HepG2 (cell line): ENCODE results near the gene ATAD3C. TPM values are rescaled to one million over a fixed set of nuclear protein-coding genes. Genes with fewer than 3 reads are reported as not detected.
A peak's percentile ranks its signal among the peaks of the same experiment; 100 is the strongest.

Experiments
- CC2D1A ChIP-seq: sonication (generic); formaldehyde crosslinking; IDR thresholded peaks from 2 replicates; pipeline ENCODE4 v1.8.1; 2023; ENCODE audit warnings: mild to moderate bottlenecking, missing genetic modification reagents
- CENPT ChIP-seq: sonication (generic); formaldehyde crosslinking; IDR thresholded peaks from 2 replicates; pipeline ENCODE4 v1.8.0; 2022; ENCODE audit warnings: low read depth, mild to moderate bottlenecking, moderate library complexity, missing genetic modification reagents
- ELF4 ChIP-seq: sonication (generic); formaldehyde crosslinking; IDR thresholded peaks from 2 replicates; pipeline ENCODE4 v1.5.0; 2020; ENCODE audit warnings: missing genetic modification reagents, mild to moderate bottlenecking, moderate library complexity, borderline replicate concordance
- HOXA5 ChIP-seq: sonication (generic); formaldehyde crosslinking; IDR thresholded peaks from 2 replicates; pipeline ENCODE4 v1.4.0; 2020; ENCODE audit warnings: missing genetic modification reagents
- NFE2 ChIP-seq: sonication (generic); formaldehyde crosslinking; IDR thresholded peaks from 2 replicates; pipeline ENCODE4 v1.4.0; 2020; ENCODE audit warnings: missing genetic modification reagents
- NFE2L2 ChIP-seq: fragments of 150-350 bp; IDR thresholded peaks from 2 replicates; pipeline ENCODE4 v1.6.1; 2014; ENCODE audit warnings: low read length
- NR2F6 ChIP-seq, 2 experiments: IDR thresholded peaks; 2 replicates each; pipeline ENCODE4 v1.6.1; 2016; ENCODE audit warnings: antibody characterized with exemption in 1 of 2, mild to moderate bottlenecking in 1 of 2
- SALL1 ChIP-seq: sonication (generic); formaldehyde crosslinking; IDR thresholded peaks from 2 replicates; pipeline ENCODE4 v1.8.0; 2022; ENCODE audit warnings: mild to moderate bottlenecking, missing genetic modification reagents
- SAP130 ChIP-seq: IDR thresholded peaks from 2 replicates; pipeline ENCODE4 v1.6.1; 2016; ENCODE audit warnings: low read depth
- TCF7L2 ChIP-seq: IDR thresholded peaks from 2 replicates; pipeline ENCODE4 v1.6.1; 2011; ENCODE audit warnings: mild to moderate bottlenecking, low read depth, low read length, moderate library complexity
- ZBTB7B ChIP-seq: sonication (generic); formaldehyde crosslinking; IDR thresholded peaks from 2 replicates; pipeline ENCODE4 v1.4.0; 2020; ENCODE audit warnings: missing genetic modification reagents
- ZIK1 ChIP-seq: sonication (generic); formaldehyde crosslinking; IDR thresholded peaks from 2 replicates; pipeline ENCODE4 v1.5.0; 2020; ENCODE audit warnings: mild to moderate bottlenecking, low read depth, missing genetic modification reagents, borderline replicate concordance
- ZNF121 ChIP-seq: sonication (generic); formaldehyde crosslinking; IDR thresholded peaks from 2 replicates; pipeline ENCODE4 v1.5.0; 2020; ENCODE audit warnings: mild to moderate bottlenecking, missing genetic modification reagents
- ZNF264 ChIP-seq: sonication (generic); formaldehyde crosslinking; IDR thresholded peaks from 2 replicates; pipeline ENCODE4 v1.4.0; 2020; ENCODE audit warnings: missing genetic modification reagents
- ZNF333 ChIP-seq: sonication (generic); formaldehyde crosslinking; IDR thresholded peaks from 2 replicates; pipeline ENCODE4 v1.4.0; 2020; ENCODE audit warnings: mild to moderate bottlenecking, missing genetic modification reagents, borderline replicate concordance
- ZNF460 ChIP-seq: sonication (generic); formaldehyde crosslinking; IDR thresholded peaks from 2 replicates; pipeline ENCODE4 v1.5.1; 2020; ENCODE audit warnings: missing genetic modification reagents, mild to moderate bottlenecking, borderline replicate concordance
- ZNF552 ChIP-seq: sonication (generic); formaldehyde crosslinking; IDR thresholded peaks from 2 replicates; pipeline ENCODE4 v1.9.0; 2022; ENCODE audit warnings: missing genetic modification reagents, mild to moderate bottlenecking, borderline replicate concordance
- ZNF557 ChIP-seq: sonication (generic); formaldehyde crosslinking; IDR thresholded peaks from 2 replicates; pipeline ENCODE4 v1.4.0; 2020; ENCODE audit warnings: missing genetic modification reagents
- polyA plus RNA-seq, 8 experiments: library from polyadenylated mRNA; depleted of rRNA in 3 of 8; stranded (reverse) in 7 of 8; unstranded in 1 of 8; fragments of >200 nt; fragmentation: Illumina TruSeq in 4 of 8; extraction: Trizol in 4 of 8; gene quantifications; 2 replicates each; pipeline versions ENCODE4 v1.2.1 to v1.2.3, GENCODE V29; 2011 to 2016; ENCODE audit warnings: low read depth in 4 of 8, missing spikeins in 1 of 8, mixed read lengths in 1 of 8; ENCODE audit not compliant: insufficient read depth in 1 of 8
- total RNA-seq, 5 experiments: library from RNA; depleted of rRNA; stranded (reverse); fragments of >200 nt; fragmentation: Illumina TruSeq; extraction: Trizol; gene quantifications; 2 replicates each; pipeline ENCODE4 v1.2.3, GENCODE V29; 2016; ENCODE audit warnings: low read depth in 1 of 5
- TF ChIP-seq, protein P1 (sequence below): sonication (generic); formaldehyde crosslinking; IDR thresholded peaks from 2 replicates; pipeline ENCODE4 v1.4.0; 2020; ENCODE audit warnings: missing genetic modification reagents, borderline replicate concordance
- TF ChIP-seq, protein P2 (sequence below): sonication (generic); formaldehyde crosslinking; IDR thresholded peaks from 2 replicates; pipeline ENCODE4 v1.8.1; 2023; ENCODE audit warnings: missing genetic modification reagents, inconsistent platforms, borderline replicate concordance

The ATAD3C gene
- total and polyA plus RNA-seq, 2 of the 13 experiments (the other 11 are each of a cell fraction or from before 2014, with no cell fraction given), result 2.4 to 3.2 TPM

DNA sequence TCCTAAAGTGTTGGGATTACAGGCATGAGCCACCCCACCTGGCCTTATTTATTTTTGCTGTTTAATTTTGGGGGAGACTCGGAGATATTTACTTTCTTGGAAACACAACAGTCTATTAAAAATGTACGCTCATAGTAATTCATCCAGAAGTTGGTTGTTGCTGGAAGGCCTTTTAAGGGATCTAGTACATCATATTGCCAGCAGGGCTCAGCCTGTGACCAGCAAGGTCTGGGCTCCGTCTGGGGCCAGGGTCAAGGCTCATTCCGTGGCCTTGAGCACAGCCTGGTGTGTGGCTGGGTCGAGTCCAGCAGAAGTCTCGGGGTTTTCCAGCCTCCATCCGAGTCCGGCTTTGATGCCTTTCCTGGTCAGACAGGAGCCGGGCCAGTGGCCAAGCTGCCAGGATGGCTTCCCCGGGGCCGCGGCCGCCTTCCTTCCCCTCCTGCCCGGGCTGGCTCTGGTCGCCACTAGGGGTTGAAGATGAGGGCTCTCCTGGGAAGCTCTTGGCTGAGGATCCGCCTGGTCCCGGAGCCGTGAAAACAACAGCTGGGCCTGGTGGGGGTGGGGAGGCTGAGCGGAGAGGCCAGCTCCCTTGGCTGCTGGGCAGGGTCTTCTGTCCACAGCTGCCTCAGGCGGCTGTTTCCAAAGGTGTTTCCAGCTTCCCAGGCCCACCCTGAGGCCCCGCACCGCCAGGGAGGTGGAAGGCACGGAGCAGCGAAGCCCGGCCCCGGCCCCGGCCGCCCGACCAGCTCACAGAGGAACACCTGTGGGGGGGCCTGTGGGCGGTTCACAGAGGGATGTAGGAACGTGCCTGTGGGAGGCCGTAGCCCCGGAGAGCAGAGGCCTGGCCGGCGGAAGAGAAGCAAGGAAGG is 19.1 kb upstream of the ATAD3C start (continued):
- TF ChIP-seq, protein P1, sequence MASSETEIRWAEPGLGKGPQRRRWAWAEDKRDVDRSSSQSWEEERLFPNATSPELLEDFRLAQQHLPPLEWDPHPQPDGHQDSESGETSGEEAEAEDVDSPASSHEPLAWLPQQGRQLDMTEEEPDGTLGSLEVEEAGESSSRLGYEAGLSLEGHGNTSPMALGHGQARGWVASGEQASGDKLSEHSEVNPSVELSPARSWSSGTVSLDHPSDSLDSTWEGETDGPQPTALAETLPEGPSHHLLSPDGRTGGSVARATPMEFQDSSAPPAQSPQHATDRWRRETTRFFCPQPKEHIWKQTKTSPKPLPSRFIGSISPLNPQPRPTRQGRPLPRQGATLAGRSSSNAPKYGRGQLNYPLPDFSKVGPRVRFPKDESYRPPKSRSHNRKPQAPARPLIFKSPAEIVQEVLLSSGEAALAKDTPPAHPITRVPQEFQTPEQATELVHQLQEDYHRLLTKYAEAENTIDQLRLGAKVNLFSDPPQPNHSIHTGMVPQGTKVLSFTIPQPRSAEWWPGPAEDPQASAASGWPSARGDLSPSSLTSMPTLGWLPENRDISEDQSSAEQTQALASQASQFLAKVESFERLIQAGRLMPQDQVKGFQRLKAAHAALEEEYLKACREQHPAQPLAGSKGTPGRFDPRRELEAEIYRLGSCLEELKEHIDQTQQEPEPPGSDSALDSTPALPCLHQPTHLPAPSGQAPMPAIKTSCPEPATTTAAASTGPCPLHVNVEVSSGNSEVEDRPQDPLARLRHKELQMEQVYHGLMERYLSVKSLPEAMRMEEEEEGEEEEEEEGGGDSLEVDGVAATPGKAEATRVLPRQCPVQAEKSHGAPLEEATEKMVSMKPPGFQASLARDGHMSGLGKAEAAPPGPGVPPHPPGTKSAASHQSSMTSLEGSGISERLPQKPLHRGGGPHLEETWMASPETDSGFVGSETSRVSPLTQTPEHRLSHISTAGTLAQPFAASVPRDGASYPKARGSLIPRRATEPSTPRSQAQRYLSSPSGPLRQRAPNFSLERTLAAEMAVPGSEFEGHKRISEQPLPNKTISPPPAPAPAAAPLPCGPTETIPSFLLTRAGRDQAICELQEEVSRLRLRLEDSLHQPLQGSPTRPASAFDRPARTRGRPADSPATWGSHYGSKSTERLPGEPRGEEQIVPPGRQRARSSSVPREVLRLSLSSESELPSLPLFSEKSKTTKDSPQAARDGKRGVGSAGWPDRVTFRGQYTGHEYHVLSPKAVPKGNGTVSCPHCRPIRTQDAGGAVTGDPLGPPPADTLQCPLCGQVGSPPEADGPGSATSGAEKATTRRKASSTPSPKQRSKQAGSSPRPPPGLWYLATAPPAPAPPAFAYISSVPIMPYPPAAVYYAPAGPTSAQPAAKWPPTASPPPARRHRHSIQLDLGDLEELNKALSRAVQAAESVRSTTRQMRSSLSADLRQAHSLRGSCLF (CRISPR knock-in tag), result no peak
- TF ChIP-seq NR2F6 (IDR thresholded peaks at IDR 0.05) (0 out of 2 replicates have a peak, but pooled peaks have one; percentile 57), NR2F6 (CRISPR knock-in tag; IDR thresholded peaks at IDR 0.05) (peak; percentile 77), HOXA5 (0 out of 2 replicates have a peak, but pooled peaks have one; percentile 18), CENPT (no peak), ZNF264 (CRISPR knock-in tag) (peak; percentile 33; the same call in 1 of the 2 replicates), SALL1 (peak; percentile 73), NFE2 (no peak), ZNF121 (CRISPR knock-in tag) (no peak; the same call in 1 of the 2 replicates), ELF4 (no peak), TCF7L2 (no peak), ZNF552 (no peak), ZBTB7B (CRISPR knock-in tag) (peak; percentile 33), ZNF557 (CRISPR knock-in tag) (no peak), ZIK1 (no peak), CC2D1A (no peak), ZNF460 (CRISPR knock-in tag) (no peak), NFE2L2 (no peak), ZNF333 (CRISPR knock-in tag) (0 out of 2 replicates have a peak, but pooled peaks have one; percentile 53), SAP130 (CRISPR knock-in tag) (peak; percentile 70)
- TF ChIP-seq, protein P2, sequence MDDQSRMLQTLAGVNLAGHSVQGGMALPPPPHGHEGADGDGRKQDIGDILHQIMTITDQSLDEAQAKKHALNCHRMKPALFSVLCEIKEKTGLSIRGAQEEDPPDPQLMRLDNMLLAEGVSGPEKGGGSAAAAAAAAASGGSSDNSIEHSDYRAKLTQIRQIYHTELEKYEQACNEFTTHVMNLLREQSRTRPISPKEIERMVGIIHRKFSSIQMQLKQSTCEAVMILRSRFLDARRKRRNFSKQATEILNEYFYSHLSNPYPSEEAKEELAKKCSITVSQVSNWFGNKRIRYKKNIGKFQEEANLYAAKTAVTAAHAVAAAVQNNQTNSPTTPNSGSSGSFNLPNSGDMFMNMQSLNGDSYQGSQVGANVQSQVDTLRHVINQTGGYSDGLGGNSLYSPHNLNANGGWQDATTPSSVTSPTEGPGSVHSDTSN (CRISPR knock-in tag), result no peak
